Measurements from ENCODE around the gene KNCN. TPM values are rescaled to one million over a fixed set of nuclear protein-coding genes. Genes with fewer than 3 reads are reported as not detected.

The KNCN gene
- polyA plus RNA-seq, 3 donors: not detected

DNA sequence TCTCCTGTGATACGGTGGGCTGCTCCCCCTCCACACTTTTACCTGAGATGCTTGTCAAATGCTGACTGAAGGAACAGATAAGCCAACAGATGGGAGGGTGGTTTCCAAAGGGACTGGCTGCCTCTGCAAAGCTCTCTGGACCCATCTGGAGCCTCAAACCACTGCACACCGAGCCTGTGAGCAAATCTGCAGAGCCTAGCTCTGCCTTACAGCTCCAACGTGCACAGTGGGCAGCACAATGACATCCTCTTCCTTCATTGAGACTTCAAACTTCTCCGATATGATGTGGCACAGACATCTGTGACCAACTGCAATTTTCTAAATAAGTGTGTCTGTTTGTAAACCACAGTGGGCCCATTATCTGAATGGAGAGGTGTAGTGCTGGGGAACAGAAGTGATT is 26.2 kb upstream of the KNCN start:
- Mint-ChIP-seq H3K4me1 (peaks cover 45% of the 10 kb centered on the region), H3K27ac (no peak overlapping the region), H3K27me3 (ENCODE audit: low read depth in 3 of 3) (peaks cover 0 to 1% (median 0%) of the 10 kb centered on the region in 3 donors), H3K36me3 (peaks cover 71 to 83% of the 10 kb centered on the region in 2 donors), H3K4me3 (no peak overlapping the region), H3K9me3 (no peaks in the 10 kb centered on the region)
- TF ChIP-seq, protein P1, sequence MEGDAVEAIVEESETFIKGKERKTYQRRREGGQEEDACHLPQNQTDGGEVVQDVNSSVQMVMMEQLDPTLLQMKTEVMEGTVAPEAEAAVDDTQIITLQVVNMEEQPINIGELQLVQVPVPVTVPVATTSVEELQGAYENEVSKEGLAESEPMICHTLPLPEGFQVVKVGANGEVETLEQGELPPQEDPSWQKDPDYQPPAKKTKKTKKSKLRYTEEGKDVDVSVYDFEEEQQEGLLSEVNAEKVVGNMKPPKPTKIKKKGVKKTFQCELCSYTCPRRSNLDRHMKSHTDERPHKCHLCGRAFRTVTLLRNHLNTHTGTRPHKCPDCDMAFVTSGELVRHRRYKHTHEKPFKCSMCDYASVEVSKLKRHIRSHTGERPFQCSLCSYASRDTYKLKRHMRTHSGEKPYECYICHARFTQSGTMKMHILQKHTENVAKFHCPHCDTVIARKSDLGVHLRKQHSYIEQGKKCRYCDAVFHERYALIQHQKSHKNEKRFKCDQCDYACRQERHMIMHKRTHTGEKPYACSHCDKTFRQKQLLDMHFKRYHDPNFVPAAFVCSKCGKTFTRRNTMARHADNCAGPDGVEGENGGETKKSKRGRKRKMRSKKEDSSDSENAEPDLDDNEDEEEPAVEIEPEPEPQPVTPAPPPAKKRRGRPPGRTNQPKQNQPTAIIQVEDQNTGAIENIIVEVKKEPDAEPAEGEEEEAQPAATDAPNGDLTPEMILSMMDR (IDR thresholded peaks at IDR 0.05): no peak
- H2AFZ ChIP-seq (ENCODE audit: insufficient read depth, low read depth, low read length, poor library complexity, severe bottlenecking): no peak overlapping the region
- intact Hi-C loops (cut with micrococcal nuclease): no loop called here
- no peaks in the 10 kb centered on the region for H3K9me3 ChIP-seq (replicated peaks in 1 of 2; ENCODE audit: control insufficient read depth in 1 of 2, insufficient read depth in 1 of 2, low read length in 2 of 2)
- H3K79me2 ChIP-seq (ENCODE audit: insufficient read depth, low read length): peaks cover 3% of the 10 kb centered on the region
- no peak overlapping the region for H3K27ac ChIP-seq (ENCODE audit: low read depth in 1 of 2, low read length in 2 of 2)
- no peaks in the 10 kb centered on the region for H3K27me3 ChIP-seq (ENCODE audit: control insufficient read depth in 2 of 2, insufficient read depth in 2 of 2, low read length in 2 of 2)
- H3K4me2 ChIP-seq (replicated peaks; ENCODE audit: extremely low read depth, low read length, poor library complexity, severe bottlenecking): no peak overlapping the region
- H3K9ac ChIP-seq (ENCODE audit: insufficient read depth, low read length, poor library complexity, severe bottlenecking): no peak overlapping the region
- H3K4me1 ChIP-seq (ENCODE audit: control insufficient read depth in 1 of 2, insufficient read depth in 2 of 2, low read length in 2 of 2): peaks cover 42 to 46% of the 10 kb centered on the region in 2 donors
- peaks cover 9% of the 10 kb centered on the region for H4K20me1 ChIP-seq (ENCODE audit: insufficient read depth, low read length)
- no peak for DNase-seq
- WGBS (ENCODE audit: insufficient coverage): 71% methylated on average over 1 of the region's 4 CpGs
- H3K36me3 ChIP-seq (replicated peaks in 1 of 2; ENCODE audit: control insufficient read depth in 1 of 2, insufficient read depth in 2 of 2, low read length in 2 of 2): peaks cover 57 to 73% of the 10 kb centered on the region in 2 donors
- no peak overlapping the region for H3K4me3 ChIP-seq (replicated peaks in 1 of 3; ENCODE audit: low read depth in 2 of 3, low read length in 3 of 3)

DNA sequence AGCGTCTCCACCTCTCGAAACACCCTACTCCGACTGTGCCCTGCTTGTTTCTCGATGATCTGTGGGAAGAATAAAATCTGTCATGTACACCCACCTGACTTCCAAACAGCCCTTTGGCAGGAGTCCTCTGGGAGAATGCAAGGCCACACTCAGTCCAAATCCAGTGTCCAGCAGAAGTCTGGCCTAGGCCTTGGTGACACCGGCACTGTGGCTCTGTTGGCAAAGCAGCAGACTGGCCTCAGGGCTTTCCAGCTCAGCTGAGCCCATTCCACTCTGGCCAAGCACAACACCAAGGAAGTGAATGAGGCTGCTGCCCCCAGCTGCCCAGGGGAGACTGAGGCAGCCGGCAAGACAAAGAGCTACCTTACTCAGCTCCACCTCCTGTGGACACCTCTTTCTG is 25.1 kb upstream of the KNCN start:
- Histone ChIP-seq H3K79me2 (ENCODE audit: insufficient read depth, low read length) (peaks cover 3% of the 10 kb centered on the region), H3K36me3 (replicated peaks in 1 of 2; ENCODE audit: control insufficient read depth in 1 of 2, insufficient read depth in 2 of 2, low read length in 2 of 2) (peaks cover 65 to 83% of the 10 kb centered on the region in 2 donors), H4K20me1 (ENCODE audit: insufficient read depth, low read length) (peaks cover 6% of the 10 kb centered on the region), H3K4me3 (replicated peaks in 1 of 3; ENCODE audit: low read depth in 2 of 3, low read length in 3 of 3) (no peak overlapping the region), H3K9me3 (replicated peaks in 1 of 2; ENCODE audit: control insufficient read depth in 1 of 2, insufficient read depth in 1 of 2, low read length in 2 of 2) (no peaks in the 10 kb centered on the region), H3K9ac (ENCODE audit: insufficient read depth, low read length, poor library complexity, severe bottlenecking) (no peak overlapping the region), H3K27me3 (ENCODE audit: control insufficient read depth in 2 of 2, insufficient read depth in 2 of 2, low read length in 2 of 2) (no peaks in the 10 kb centered on the region), H2AFZ (ENCODE audit: insufficient read depth, low read depth, low read length, poor library complexity, severe bottlenecking) (no peak overlapping the region), H3K4me1 (ENCODE audit: control insufficient read depth in 1 of 2, insufficient read depth in 2 of 2, low read length in 2 of 2) (peaks cover 32 to 35% of the 10 kb centered on the region in 2 donors), H3K4me2 (replicated peaks; ENCODE audit: extremely low read depth, low read length, poor library complexity, severe bottlenecking) (no peak overlapping the region), H3K27ac (ENCODE audit: low read depth in 1 of 2, low read length in 2 of 2) (no peak overlapping the region)
- Mint-ChIP-seq H3K27me3 (ENCODE audit: low read depth in 3 of 3) (peaks cover 0 to 1% (median 0%) of the 10 kb centered on the region in 3 donors), H3K4me1 (peaks cover 34% of the 10 kb centered on the region), H3K27ac (peak overlapping the region in 1 of 7 donors; percentile 30), H3K9me3 (no peaks in the 10 kb centered on the region), H3K36me3 (peaks cover 74 to 89% of the 10 kb centered on the region in 2 donors), H3K4me3 (no peak overlapping the region)
- no peak for DNase-seq
- intact Hi-C loops (cut with micrococcal nuclease): no loop called here
- WGBS (ENCODE audit: insufficient coverage): 81% methylated on average over 6 of the region's 6 CpGs
- TF ChIP-seq, protein P1 (IDR thresholded peaks at IDR 0.05): no peak
